ENCODE results near the gene KLF15. TPM values are rescaled to one million over a fixed set of nuclear protein-coding genes. Genes with fewer than 3 reads are reported as not detected.
A peak's percentile ranks its signal among the peaks of the same experiment; 100 is the strongest.

KLF15 gene
- total and polyA plus RNA-seq, 2 experiments from 2014 or later, result 3.5 to 19.8 TPM

- peaks cover 13% of the 10 kb centered on the region for H3K27me3 Mint-ChIP-seq (ENCODE audit: insufficient read depth, low read depth, poor library complexity)
- H3K36me3 Mint-ChIP-seq (ENCODE audit: low read depth), result peaks cover 27% of the 10 kb centered on the region
- no peak overlapping the region for H3K27ac Mint-ChIP-seq
- Histone ChIP-seq H3K27me3 (ENCODE audit: insufficient read depth) (no peaks in the 10 kb centered on the region), H3K79me2 (replicated peaks; ENCODE audit: insufficient read depth) (no peaks in the 10 kb centered on the region), H2AFZ (no peak overlapping the region), H3K9me2 (ENCODE audit: insufficient read depth) (no peaks in the 10 kb centered on the region), H3K27ac (ENCODE audit: low read depth) (no peak overlapping the region), H3K36me3 (ENCODE audit: insufficient read depth) (no peaks in the 10 kb centered on the region), H3K4me2 (no peak overlapping the region), H3K4me1 (ENCODE audit: insufficient read depth) (no peaks in the 10 kb centered on the region), H3F3A (replicated peaks; ENCODE audit: low read depth) (no peaks in the 10 kb centered on the region), H3K4me3 (no peak overlapping the region), H4K20me1 (replicated peaks; ENCODE audit: insufficient read depth) (no peaks in the 10 kb centered on the region; the same call in 1 of the 2 replicates)
- H3K4me3 Mint-ChIP-seq, result no peak overlapping the region
- peaks cover 6% of the 10 kb centered on the region; the same call in 2 of the 3 replicates for H3K4me1 Mint-ChIP-seq
- ATAC-seq (no peak), DNase-seq (ENCODE audit: low spot score) (no peak)
- TF ChIP-seq STAT1 (IDR thresholded peaks at IDR 0.05; ENCODE audit: unreplicated experiment) (no peak), ZNF114 (CRISPR knock-in tag; IDR thresholded peaks at IDR 0.05) (no peak)
- H3K9me3 Mint-ChIP-seq, result no peaks in the 10 kb centered on the region
Observed at GRCh38 chr3:126349071-126349470, 8.1 kb downstream of the KLF15 start.

- ATAC-seq, result peak; percentile 71
- no peaks in the 10 kb centered on the region for H3K9me3 Mint-ChIP-seq
- H3K27ac ChIP-seq (ENCODE audit: low read depth), result no peak overlapping the region
Observed at GRCh38 chr3:126348308-126348920, 8.8 kb downstream of the KLF15 start.

More at GRCh38 chr3:126348308-126348920, 8.8 kb downstream of the KLF15 start:
- no peaks in the 10 kb centered on the region for H3K36me3 ChIP-seq (ENCODE audit: insufficient read depth)
- no peaks in the 10 kb centered on the region for H3K79me2 ChIP-seq (replicated peaks; ENCODE audit: insufficient read depth)
- peaks cover 27% of the 10 kb centered on the region for H3K36me3 Mint-ChIP-seq (ENCODE audit: low read depth)
- peaks cover 13% of the 10 kb centered on the region for H3K27me3 Mint-ChIP-seq (ENCODE audit: insufficient read depth, low read depth, poor library complexity)
- H3K4me2 ChIP-seq, result no peak overlapping the region
- H4K20me1 ChIP-seq (replicated peaks; ENCODE audit: insufficient read depth), result no peaks in the 10 kb centered on the region; the same call in 1 of the 2 replicates
- H3K4me3 ChIP-seq, result no peak overlapping the region
- no peak overlapping the region for H3K4me3 Mint-ChIP-seq
- no peaks in the 10 kb centered on the region for H3K9me2 ChIP-seq (ENCODE audit: insufficient read depth)
- H3K4me1 Mint-ChIP-seq, result peaks cover 6% of the 10 kb centered on the region; the same call in 2 of the 3 replicates
- no peaks in the 10 kb centered on the region for H3F3A ChIP-seq (replicated peaks; ENCODE audit: low read depth)
- peak; percentile 54 to 61 for TF ChIP-seq CTCF (conservative IDR thresholded peaks at IDR 0.05; ENCODE audit: low read depth in 2 of 2)
- no peak for TF ChIP-seq EZH2phosphoT487 (IDR thresholded peaks at IDR 0.05; ENCODE audit: unreplicated experiment)
- no peak for TF ChIP-seq CREB1 (CRISPR knock-in tag; IDR thresholded peaks at IDR 0.05; ENCODE audit: low read depth)
- H3K4me1 ChIP-seq (ENCODE audit: insufficient read depth), result no peaks in the 10 kb centered on the region
- no peak overlapping the region for H2AFZ ChIP-seq
- DNase-seq (ENCODE audit: low spot score), result peak; percentile 71
- H3K27ac Mint-ChIP-seq, result peak overlapping the region; percentile 31; the same call in 1 of the 2 replicates
- no peaks in the 10 kb centered on the region for H3K27me3 ChIP-seq (ENCODE audit: insufficient read depth)
